ENCODE measurements around the gene LCNL1. TPM values are rescaled to one million over a fixed set of nuclear protein-coding genes. Genes with fewer than 3 reads are reported as not detected.

Gene LCNL1
- total and polyA plus RNA-seq, 9 donors: 0.12 to 1.3 (median 0.42) TPM

DNA sequence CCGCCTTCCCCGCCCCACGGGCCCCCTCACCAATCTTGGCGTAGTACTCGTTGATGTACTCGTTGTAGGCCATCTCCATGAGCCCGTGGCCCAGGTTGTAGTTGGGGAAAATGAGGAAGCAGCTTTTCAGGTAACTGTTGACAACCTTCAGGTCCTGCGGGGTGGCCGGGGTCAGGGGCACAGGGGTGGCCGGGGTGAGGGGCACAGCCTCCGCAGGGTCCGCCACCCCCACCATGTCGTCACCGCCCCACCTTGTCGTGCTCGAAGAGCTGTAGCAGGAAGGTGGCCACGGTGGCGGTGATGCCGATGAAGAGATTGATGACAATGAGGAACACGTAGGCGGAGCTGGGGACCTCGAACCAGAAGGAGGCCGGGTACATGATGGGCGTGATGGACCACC lies 28.4 kb downstream of the LCNL1 start:
- Histone ChIP-seq H3K27ac (ENCODE audit: low read length) (no peak overlapping the region), H3K36me3 (ENCODE audit: control insufficient read depth, insufficient read depth, low read length) (peaks cover 36% of the 10 kb centered on the region), H3K9me3 (replicated peaks; ENCODE audit: control insufficient read depth, low read depth, low read length) (no peaks in the 10 kb centered on the region), H3K4me1 (ENCODE audit: control insufficient read depth, insufficient read depth, low read length) (peaks cover 21% of the 10 kb centered on the region), H3K4me3 (ENCODE audit: low read length) (no peak overlapping the region), H3K27me3 (ENCODE audit: control insufficient read depth, insufficient read depth, low read length) (no peaks in the 10 kb centered on the region)
- 93% methylated on average over 24 of the region's 24 CpGs for WGBS (ENCODE audit: insufficient coverage)
- DNase-seq: no peak

DNA sequence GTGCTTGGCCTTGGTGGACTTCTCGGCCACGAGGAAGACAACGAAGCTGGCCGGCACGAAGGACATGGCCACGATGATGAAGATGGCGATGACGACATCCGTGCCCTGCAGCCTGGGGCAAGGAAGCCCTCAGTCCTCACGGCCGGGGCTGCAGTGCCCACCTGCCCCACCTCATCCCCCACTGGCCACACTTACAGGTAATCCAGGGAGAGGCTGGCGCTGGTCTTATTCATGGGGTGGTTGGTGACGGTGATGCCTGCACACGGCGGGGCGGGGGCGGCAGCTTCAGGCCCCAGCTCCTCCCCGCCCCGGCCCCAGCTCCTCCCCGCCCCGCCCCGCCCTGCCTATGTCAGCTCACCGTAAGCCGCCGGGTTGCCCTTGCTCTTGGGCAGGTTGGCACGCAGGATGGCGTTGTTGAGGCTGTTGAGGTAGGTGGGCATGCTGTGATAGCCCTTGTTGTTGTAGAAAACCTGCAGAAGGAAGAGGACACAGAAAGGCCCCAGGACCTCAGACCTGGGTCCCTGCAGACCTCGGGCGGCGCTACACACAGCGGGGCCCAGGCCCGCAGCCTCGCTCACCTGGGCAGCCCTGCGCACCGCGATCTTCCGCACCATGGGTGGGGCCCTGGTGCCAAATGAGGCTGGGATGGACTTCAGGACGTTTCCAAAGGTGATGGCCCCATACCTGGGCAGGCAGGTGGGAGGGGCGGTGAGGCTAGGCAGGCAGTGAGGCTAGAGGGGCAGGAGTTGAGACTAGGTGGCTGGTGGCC lies 29.3 kb downstream of the LCNL1 start:
- peaks cover 45% of the 10 kb centered on the region for H3K36me3 ChIP-seq (ENCODE audit: control insufficient read depth, insufficient read depth, low read length)
- WGBS (ENCODE audit: insufficient coverage): 90% methylated on average over 29 of the region's 39 CpGs
- no peaks in the 10 kb centered on the region for H3K27me3 ChIP-seq (ENCODE audit: control insufficient read depth, insufficient read depth, low read length)
- peaks cover 13% of the 10 kb centered on the region for H3K4me1 ChIP-seq (ENCODE audit: control insufficient read depth, insufficient read depth, low read length)
- no peak for DNase-seq
- no peak overlapping the region for H3K27ac ChIP-seq (ENCODE audit: low read length)
- H3K4me3 ChIP-seq (ENCODE audit: low read length): no peak overlapping the region
- no peaks in the 10 kb centered on the region for H3K9me3 ChIP-seq (replicated peaks; ENCODE audit: control insufficient read depth, low read depth, low read length)

DNA sequence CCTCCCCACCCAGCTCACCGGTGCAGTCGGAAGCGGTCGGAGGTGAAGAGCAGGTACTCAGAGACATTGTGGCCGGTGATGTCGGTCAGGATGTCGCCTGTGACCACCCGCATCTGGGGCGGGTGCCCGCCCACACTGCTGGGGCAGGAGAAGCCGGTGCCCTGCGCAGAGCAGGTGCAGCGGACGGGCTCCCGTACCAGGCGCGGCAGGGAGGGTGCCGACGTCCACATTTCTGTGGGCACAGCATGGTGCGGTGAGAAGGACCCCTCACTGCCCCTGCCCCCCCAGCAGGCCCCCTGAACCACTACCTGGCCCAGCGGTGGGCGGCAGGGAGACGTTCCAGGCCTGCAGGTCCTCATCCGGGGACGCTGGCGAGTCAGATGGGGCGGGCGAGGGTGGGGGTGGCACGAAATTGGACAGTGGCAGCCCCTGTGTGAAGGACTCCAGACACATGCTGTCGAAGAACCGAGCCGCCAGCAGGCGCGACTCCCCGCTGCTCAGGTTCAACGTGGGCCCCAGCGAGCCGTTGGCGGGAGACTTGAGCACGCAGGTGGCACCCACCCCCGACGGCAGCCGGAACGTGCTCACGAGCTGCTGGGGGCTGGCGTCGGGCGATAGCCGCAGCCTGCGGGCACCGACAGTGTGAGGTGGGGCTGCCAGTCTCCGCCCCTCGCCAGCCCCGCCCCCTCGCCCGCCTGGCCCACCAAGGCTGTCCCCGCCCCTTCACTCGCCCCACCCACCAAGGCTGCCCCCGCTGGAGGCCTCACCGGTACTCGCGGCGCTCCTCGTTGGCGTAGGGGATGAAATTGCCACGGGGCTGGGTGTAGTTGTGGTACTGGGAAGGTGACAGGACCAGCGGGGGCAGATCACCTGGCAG lies 30.1 kb downstream of the LCNL1 start:
- H3K4me1 ChIP-seq (ENCODE audit: control insufficient read depth, insufficient read depth, low read length): peaks cover 5% of the 10 kb centered on the region
- no peaks in the 10 kb centered on the region for H3K9me3 ChIP-seq (replicated peaks; ENCODE audit: control insufficient read depth, low read depth, low read length)
- no peak overlapping the region for H3K27ac ChIP-seq (ENCODE audit: low read length)
- H3K27me3 ChIP-seq (ENCODE audit: control insufficient read depth, insufficient read depth, low read length): no peaks in the 10 kb centered on the region
- DNase-seq: no peak
- WGBS (ENCODE audit: insufficient coverage): 81% methylated on average over 52 of the region's 67 CpGs
- peaks cover 50% of the 10 kb centered on the region for H3K36me3 ChIP-seq (ENCODE audit: control insufficient read depth, insufficient read depth, low read length)
- H3K4me3 ChIP-seq (ENCODE audit: low read length): no peak overlapping the region

DNA sequence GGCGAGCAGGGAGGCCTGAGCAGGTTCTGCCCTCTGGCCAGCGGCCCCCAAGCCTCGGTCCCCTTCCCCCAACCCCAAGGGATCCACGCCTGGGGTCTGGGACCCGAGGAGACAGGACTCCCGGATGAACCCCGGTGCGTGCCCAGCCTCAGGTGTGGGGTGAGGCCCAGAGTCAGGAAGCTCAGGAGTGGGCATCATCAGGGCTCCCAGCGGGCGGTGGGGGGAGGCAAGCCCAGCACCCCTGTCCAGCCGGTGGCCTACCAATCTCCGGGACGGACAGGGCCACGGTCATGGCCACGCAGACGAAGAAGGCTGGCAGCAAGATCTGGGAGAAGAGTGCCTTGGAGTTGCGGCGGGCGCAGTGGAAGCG lies 30.8 kb downstream of the LCNL1 start:
- Histone ChIP-seq H3K36me3 (ENCODE audit: control insufficient read depth, insufficient read depth, low read length) (peaks cover 50% of the 10 kb centered on the region), H3K4me1 (ENCODE audit: control insufficient read depth, insufficient read depth, low read length) (no peaks in the 10 kb centered on the region), H3K27ac (ENCODE audit: low read length) (no peak overlapping the region), H3K4me3 (ENCODE audit: low read length) (no peak overlapping the region), H3K27me3 (ENCODE audit: control insufficient read depth, insufficient read depth, low read length) (no peaks in the 10 kb centered on the region), H3K9me3 (replicated peaks; ENCODE audit: control insufficient read depth, low read depth, low read length) (no peaks in the 10 kb centered on the region)
- no peak for DNase-seq
- 95% methylated on average over 15 of the region's 20 CpGs for WGBS (ENCODE audit: insufficient coverage)

DNA sequence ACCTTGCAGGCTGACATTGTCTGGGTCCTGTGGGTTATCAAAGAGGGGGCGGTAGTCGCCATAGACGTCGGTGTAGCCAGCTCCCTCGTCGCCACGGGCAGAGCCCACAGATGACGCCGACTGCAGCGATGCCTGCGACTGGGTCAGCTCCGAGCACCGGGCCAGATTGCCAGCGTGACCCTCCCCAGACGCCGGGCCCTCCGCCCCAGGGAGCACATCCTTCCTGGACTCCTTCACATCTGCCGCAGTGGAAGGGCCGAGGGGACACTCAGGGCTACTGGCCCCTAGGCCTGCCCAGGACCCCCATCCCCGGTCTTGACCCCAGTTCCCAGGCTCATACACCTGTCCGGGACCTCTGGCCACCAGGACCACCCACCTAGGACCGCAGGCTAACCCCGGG lies 31.4 kb downstream of the LCNL1 start:
- WGBS (ENCODE audit: insufficient coverage): 86% methylated on average over 20 of the region's 23 CpGs
- DNase-seq: no peak
- no peak overlapping the region for H3K27ac ChIP-seq (ENCODE audit: low read length)
- H3K9me3 ChIP-seq (replicated peaks; ENCODE audit: control insufficient read depth, low read depth, low read length): no peaks in the 10 kb centered on the region
- peaks cover 50% of the 10 kb centered on the region for H3K36me3 ChIP-seq (ENCODE audit: control insufficient read depth, insufficient read depth, low read length)
- no peaks in the 10 kb centered on the region for H3K4me1 ChIP-seq (ENCODE audit: control insufficient read depth, insufficient read depth, low read length)
- no peaks in the 10 kb centered on the region for H3K27me3 ChIP-seq (ENCODE audit: control insufficient read depth, insufficient read depth, low read length)
- H3K4me3 ChIP-seq (ENCODE audit: low read length): no peak overlapping the region

DNA sequence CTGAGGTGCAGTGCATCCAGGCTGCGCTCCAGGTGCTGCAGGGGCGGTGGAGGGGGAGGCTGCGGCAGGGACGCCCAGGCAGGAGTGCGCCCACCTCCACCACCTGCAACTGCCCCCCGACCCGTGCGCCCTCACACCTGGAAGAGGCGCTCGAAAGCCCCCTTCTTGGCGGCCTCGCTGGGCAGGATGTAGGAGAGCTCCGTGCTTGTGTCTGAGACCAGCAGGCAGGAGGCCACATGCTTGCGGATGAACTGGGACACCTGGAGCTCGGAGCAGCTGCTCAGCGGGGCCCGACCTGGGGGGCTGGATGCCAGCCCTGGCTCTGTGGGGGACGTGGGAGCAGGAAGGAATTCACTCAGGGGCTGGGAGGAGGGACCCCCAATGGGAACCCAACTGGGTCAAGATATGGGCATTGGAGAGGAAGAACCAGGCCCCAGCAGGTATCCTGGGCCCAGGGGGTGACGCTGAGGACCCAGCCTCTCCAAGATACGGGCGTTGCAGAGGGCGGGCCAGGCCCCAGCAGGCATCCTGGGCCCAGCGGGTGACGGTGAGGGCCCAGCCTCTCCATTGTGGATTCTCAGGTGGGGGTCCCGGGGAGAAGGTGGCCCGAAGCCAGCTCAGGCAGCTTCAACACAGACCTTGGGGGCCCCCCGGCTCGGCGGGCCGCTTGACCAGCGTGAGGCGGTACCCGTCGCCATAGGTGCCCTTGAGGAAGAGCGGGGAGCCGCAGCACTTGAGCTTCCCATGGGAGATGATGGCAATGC lies 32.2 kb downstream of the LCNL1 start:
- no peaks in the 10 kb centered on the region for H3K9me3 ChIP-seq (replicated peaks; ENCODE audit: control insufficient read depth, low read depth, low read length)
- no peak overlapping the region for H3K27ac ChIP-seq (ENCODE audit: low read length)
- DNase-seq: no peak
- H3K27me3 ChIP-seq (ENCODE audit: control insufficient read depth, insufficient read depth, low read length): no peaks in the 10 kb centered on the region
- H3K36me3 ChIP-seq (ENCODE audit: control insufficient read depth, insufficient read depth, low read length): peaks cover 46% of the 10 kb centered on the region
- 88% methylated on average over 31 of the region's 36 CpGs for WGBS (ENCODE audit: insufficient coverage)
- no peak overlapping the region for H3K4me3 ChIP-seq (ENCODE audit: low read length)
- H3K4me1 ChIP-seq (ENCODE audit: control insufficient read depth, insufficient read depth, low read length): no peaks in the 10 kb centered on the region

GRCh38 chr9:137015540-137015930 lies 32.7 kb downstream of the LCNL1 start:
- DNase-seq: no peak
- H3K9me3 ChIP-seq (replicated peaks; ENCODE audit: control insufficient read depth, low read depth, low read length): no peaks in the 10 kb centered on the region
- peaks cover 49% of the 10 kb centered on the region for H3K36me3 ChIP-seq (ENCODE audit: control insufficient read depth, insufficient read depth, low read length)
- H3K4me1 ChIP-seq (ENCODE audit: control insufficient read depth, insufficient read depth, low read length): no peaks in the 10 kb centered on the region
- H3K27ac ChIP-seq (ENCODE audit: low read length): no peak overlapping the region
- H3K27me3 ChIP-seq (ENCODE audit: control insufficient read depth, insufficient read depth, low read length): no peaks in the 10 kb centered on the region
- no peak overlapping the region for H3K4me3 ChIP-seq (ENCODE audit: low read length)
- 98% methylated on average over 22 of the region's 25 CpGs for WGBS (ENCODE audit: insufficient coverage)

GRCh38 chr9:137015976-137016375 lies 33.2 kb downstream of the LCNL1 start:
- Histone ChIP-seq H3K27me3 (ENCODE audit: control insufficient read depth, insufficient read depth, low read length) (no peaks in the 10 kb centered on the region), H3K4me3 (ENCODE audit: low read length) (no peak overlapping the region), H3K36me3 (ENCODE audit: control insufficient read depth, insufficient read depth, low read length) (peaks cover 47% of the 10 kb centered on the region), H3K27ac (ENCODE audit: low read length) (no peak overlapping the region), H3K4me1 (ENCODE audit: control insufficient read depth, insufficient read depth, low read length) (no peaks in the 10 kb centered on the region), H3K9me3 (replicated peaks; ENCODE audit: control insufficient read depth, low read depth, low read length) (no peaks in the 10 kb centered on the region)
- no peak for DNase-seq
- 95% methylated on average over 20 of the region's 21 CpGs for WGBS (ENCODE audit: insufficient coverage)

- no peak for DNase-seq
- Histone ChIP-seq H3K27ac (ENCODE audit: low read length) (no peak overlapping the region), H3K4me1 (ENCODE audit: control insufficient read depth, insufficient read depth, low read length) (no peaks in the 10 kb centered on the region), H3K36me3 (ENCODE audit: control insufficient read depth, insufficient read depth, low read length) (peaks cover 43% of the 10 kb centered on the region), H3K4me3 (ENCODE audit: low read length) (no peak overlapping the region), H3K9me3 (replicated peaks; ENCODE audit: control insufficient read depth, low read depth, low read length) (no peaks in the 10 kb centered on the region), H3K27me3 (ENCODE audit: control insufficient read depth, insufficient read depth, low read length) (no peaks in the 10 kb centered on the region)
- 93% methylated on average over 11 of the region's 16 CpGs for WGBS (ENCODE audit: insufficient coverage)
Measured at GRCh38 chr9:137016436-137016835, 33.6 kb downstream of the LCNL1 start.

DNA sequence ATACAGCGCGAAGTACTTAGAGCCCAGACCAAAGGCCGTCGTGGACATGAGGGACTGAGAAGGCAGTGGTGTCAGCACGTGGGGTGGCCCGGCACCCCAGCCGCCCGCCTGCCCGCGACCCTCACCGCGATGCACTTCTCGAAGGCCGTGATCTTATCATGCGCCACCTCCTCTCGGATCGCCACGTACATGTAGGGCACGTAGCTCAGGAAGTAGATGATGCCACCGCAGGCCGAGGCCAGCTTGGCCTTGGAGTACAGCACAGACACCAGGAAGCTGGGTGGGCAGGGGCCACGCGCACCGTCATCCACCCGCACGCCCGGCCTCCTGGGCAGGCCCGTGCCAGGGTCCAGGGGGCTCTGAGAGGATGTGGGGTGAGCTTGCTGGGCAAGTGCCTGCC lies 34.3 kb downstream of the LCNL1 start:
- Histone ChIP-seq H3K36me3 (ENCODE audit: control insufficient read depth, insufficient read depth, low read length) (peaks cover 39% of the 10 kb centered on the region), H3K27me3 (ENCODE audit: control insufficient read depth, insufficient read depth, low read length) (no peaks in the 10 kb centered on the region), H3K9me3 (replicated peaks; ENCODE audit: control insufficient read depth, low read depth, low read length) (no peaks in the 10 kb centered on the region), H3K4me1 (ENCODE audit: control insufficient read depth, insufficient read depth, low read length) (no peaks in the 10 kb centered on the region), H3K27ac (ENCODE audit: low read length) (no peak overlapping the region), H3K4me3 (ENCODE audit: low read length) (no peak overlapping the region)
- 98% methylated on average over 28 of the region's 28 CpGs for WGBS (ENCODE audit: insufficient coverage)
- DNase-seq: no peak

Data from muscle of leg (tissue), 11 donors.